Measurements from ENCODE around the gene WNT4.

WNT4 gene

DNA sequence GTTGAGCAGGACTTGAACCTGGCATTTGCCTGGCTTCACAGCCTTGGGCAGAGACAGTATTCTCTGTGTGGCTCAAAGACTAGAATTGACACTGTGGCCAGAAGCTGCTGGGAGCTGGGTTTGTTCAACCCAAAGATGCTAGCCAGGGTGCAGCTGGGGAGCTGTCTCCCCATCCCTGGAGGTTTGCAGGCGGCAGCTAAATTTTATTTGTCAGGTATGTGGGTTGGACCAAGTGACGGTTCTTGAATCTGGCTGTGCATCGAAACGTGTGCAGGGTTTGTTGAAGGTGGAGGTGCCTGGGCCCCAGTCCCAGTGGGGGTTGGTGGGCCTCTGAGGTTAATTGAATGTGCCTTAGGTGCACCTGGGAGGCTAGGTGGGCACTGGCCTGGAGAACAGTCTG lies 11.8 kb downstream of the WNT4 start:
- Histone ChIP-seq H3K27ac (ENCODE audit: insufficient read depth in 1 of 2, low read depth in 1 of 2, low read length in 2 of 2, poor library complexity in 1 of 2, severe bottlenecking in 2 of 2) (no peak overlapping the region), H3K4me3 (ENCODE audit: control insufficient read depth in 1 of 7, extremely low read depth in 1 of 7, insufficient read depth in 4 of 7, low read depth in 2 of 7, low read length in 6 of 7) (no peak overlapping the region), H3K36me3 (ENCODE audit: control insufficient read depth in 4 of 4, insufficient read depth in 4 of 4, low read length in 3 of 4) (no peaks in the 10 kb centered on the region), H3K27me3 (replicated peaks in 2 of 5; ENCODE audit: control insufficient read depth in 4 of 5, insufficient read depth in 5 of 5, low read length in 4 of 5) (peaks cover 0 to 9% (median 3%) of the 10 kb centered on the region in 5 experiments), H3K9me3 (ENCODE audit: control extremely low read depth in 1 of 5, control insufficient read depth in 4 of 5, insufficient read depth in 2 of 5, low read depth in 1 of 5, low read length in 4 of 5) (no peaks in the 10 kb centered on the region), H3K4me1 (ENCODE audit: control extremely low read depth in 1 of 4, control insufficient read depth in 4 of 4, insufficient read depth in 4 of 4, low read length in 3 of 4) (peaks cover 0 to 11% (median 8%) of the 10 kb centered on the region in 4 experiments)
- POLR2A ChIA-PET: no interaction called here
- CTCF ChIA-PET: interaction anchor here (0.9 to 4.8 kb wide), 11 partner anchors 8 to 799 kb away, joined by 3 to 22 read pairs (median 5); no protein-coding TSS in a partner anchor
- no peak for DNase-seq
- WGBS (ENCODE audit: insufficient coverage): 96% methylated on average over 3 of the region's 4 CpGs

DNA sequence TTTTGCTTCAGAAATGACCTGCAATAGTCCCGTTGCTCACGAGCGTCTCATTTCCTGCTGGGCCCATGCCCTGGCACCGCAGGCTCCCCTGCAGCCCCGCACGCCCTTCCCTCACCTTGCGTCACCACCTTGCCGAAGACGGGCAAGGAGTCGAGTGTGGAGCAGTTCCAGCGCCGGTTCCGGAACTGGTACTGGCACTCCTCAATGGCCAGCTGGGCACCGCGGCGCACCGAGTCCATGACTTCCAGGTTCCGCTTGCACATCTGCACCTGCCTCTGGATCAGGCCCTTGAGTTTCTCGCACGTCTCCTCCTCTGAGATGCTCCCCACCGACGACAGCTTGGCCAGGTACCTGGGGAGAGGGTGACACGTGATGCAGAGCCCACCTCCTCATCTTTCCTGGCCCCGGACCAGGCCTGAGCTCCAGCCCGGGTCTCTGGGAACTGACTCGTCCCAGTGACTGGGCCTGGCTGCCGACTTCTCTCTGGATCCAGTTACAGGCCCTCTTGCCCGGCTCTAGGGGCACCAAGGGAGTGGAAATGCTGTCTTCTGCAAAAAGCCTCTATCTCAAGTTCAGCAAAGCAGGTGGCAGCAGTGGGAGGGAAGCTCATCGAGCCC lies 13.3 kb downstream of the WNT4 start:
- H3K4me3 ChIP-seq (ENCODE audit: control insufficient read depth in 1 of 7, extremely low read depth in 1 of 7, insufficient read depth in 4 of 7, low read depth in 2 of 7, low read length in 6 of 7): no peak overlapping the region
- ChIA-PET CTCF (interaction anchor here (0.9 to 4.8 kb wide), 4 partner anchors 11 to 287 kb away, joined by 3 to 22 read pairs (median 7); no protein-coding TSS in a partner anchor), POLR2A (no interaction called here)
- peaks cover 0 to 8% (median 3%) of the 10 kb centered on the region in 5 experiments for H3K27me3 ChIP-seq (replicated peaks in 2 of 5; ENCODE audit: control insufficient read depth in 4 of 5, insufficient read depth in 5 of 5, low read length in 4 of 5)
- H3K9me3 ChIP-seq (ENCODE audit: control extremely low read depth in 1 of 5, control insufficient read depth in 4 of 5, insufficient read depth in 2 of 5, low read depth in 1 of 5, low read length in 4 of 5): no peaks in the 10 kb centered on the region
- 95% methylated on average over 29 of the region's 29 CpGs for WGBS (ENCODE audit: insufficient coverage)
- no peak for DNase-seq
- H3K27ac ChIP-seq (ENCODE audit: insufficient read depth in 1 of 2, low read depth in 1 of 2, low read length in 2 of 2, poor library complexity in 1 of 2, severe bottlenecking in 2 of 2): no peak overlapping the region
- no peaks in the 10 kb centered on the region for H3K36me3 ChIP-seq (ENCODE audit: control insufficient read depth in 4 of 4, insufficient read depth in 4 of 4, low read length in 3 of 4)
- peaks cover 0 to 11% (median 8%) of the 10 kb centered on the region in 4 experiments for H3K4me1 ChIP-seq (ENCODE audit: control extremely low read depth in 1 of 4, control insufficient read depth in 4 of 4, insufficient read depth in 4 of 4, low read length in 3 of 4)

DNA sequence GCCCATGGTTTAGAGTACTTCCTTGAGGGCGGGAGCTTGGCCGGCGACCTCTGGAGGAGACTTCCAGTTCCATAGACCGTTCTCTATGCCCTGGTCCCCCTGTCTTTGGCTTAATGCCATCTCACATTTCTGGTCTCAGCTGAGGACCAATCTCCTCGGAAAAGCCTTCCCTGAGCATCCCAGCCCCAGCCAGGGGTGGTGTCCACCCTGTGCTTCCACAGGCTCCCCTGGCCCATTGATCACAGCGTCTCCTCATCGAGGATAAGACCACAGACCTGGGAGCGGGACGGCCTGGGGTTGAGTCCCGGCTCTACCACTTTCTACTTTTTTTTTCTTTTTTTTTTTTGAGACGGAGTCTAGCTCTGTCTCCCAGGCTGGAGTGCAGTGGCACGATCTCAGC lies 14.5 kb downstream of the WNT4 start:
- WGBS (ENCODE audit: insufficient coverage): 52% methylated on average over 9 of the region's 12 CpGs
- POLR2A ChIA-PET: no interaction called here
- Histone ChIP-seq H3K27me3 (replicated peaks in 2 of 5; ENCODE audit: control insufficient read depth in 4 of 5, insufficient read depth in 5 of 5, low read length in 4 of 5) (peaks cover 0 to 2% (median 0%) of the 10 kb centered on the region in 5 experiments), H3K36me3 (ENCODE audit: control insufficient read depth in 4 of 4, insufficient read depth in 4 of 4, low read length in 3 of 4) (no peaks in the 10 kb centered on the region), H3K4me3 (ENCODE audit: control insufficient read depth in 1 of 7, extremely low read depth in 1 of 7, insufficient read depth in 4 of 7, low read depth in 2 of 7, low read length in 6 of 7) (peak overlapping the region in 2 of 7 experiments; percentile 14 to 28), H3K4me1 (ENCODE audit: control extremely low read depth in 1 of 4, control insufficient read depth in 4 of 4, insufficient read depth in 4 of 4, low read length in 3 of 4) (peaks cover 0 to 10% (median 8%) of the 10 kb centered on the region in 4 experiments), H3K27ac (ENCODE audit: insufficient read depth in 1 of 2, low read depth in 1 of 2, low read length in 2 of 2, poor library complexity in 1 of 2, severe bottlenecking in 2 of 2) (no peak overlapping the region), H3K9me3 (ENCODE audit: control extremely low read depth in 1 of 5, control insufficient read depth in 4 of 5, insufficient read depth in 2 of 5, low read depth in 1 of 5, low read length in 4 of 5) (no peaks in the 10 kb centered on the region)
- CTCF ChIA-PET: interaction anchor here (2.6 to 4.8 kb wide), 2 partner anchors 12 to 288 kb away, joined by 9 to 22 read pairs; no protein-coding TSS in a partner anchor
- DNase-seq: peak in 2 of 3 donors; percentile 14 to 20

DNA sequence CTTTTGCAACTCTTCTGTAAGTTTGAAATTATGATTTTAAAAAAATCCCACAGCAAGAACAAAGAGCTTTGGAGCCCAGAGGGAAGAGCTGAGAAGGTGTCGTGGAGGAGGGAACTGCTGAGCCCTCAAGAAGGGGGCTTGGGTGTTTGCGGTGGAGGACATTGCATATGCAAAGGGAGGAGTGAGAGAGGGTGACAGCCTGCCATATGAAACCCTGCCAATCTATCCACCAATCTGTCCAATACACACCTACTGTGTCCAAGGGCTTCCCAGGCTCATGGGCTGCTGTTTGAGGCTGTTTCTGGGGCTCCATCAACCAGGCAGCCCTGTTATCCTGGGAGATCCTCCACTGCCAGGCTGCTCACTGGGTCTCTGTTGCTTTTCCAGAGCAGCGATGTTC lies 15.2 kb downstream of the WNT4 start:
- DNase-seq: no peak
- H3K4me3 ChIP-seq (ENCODE audit: control insufficient read depth in 1 of 7, extremely low read depth in 1 of 7, insufficient read depth in 4 of 7, low read depth in 2 of 7, low read length in 6 of 7): peak overlapping the region in 1 of 7 experiments; percentile 14
- H3K4me1 ChIP-seq (ENCODE audit: control extremely low read depth in 1 of 4, control insufficient read depth in 4 of 4, insufficient read depth in 4 of 4, low read length in 3 of 4): peaks cover 0 to 10% (median 8%) of the 10 kb centered on the region in 4 experiments
- CTCF ChIA-PET: interaction anchor here (1.9 to 2.6 kb wide), 2 partner anchors 22 to 289 kb away, joined by 4 to 9 read pairs; no protein-coding TSS in a partner anchor
- no peak overlapping the region for H3K27ac ChIP-seq (ENCODE audit: insufficient read depth in 1 of 2, low read depth in 1 of 2, low read length in 2 of 2, poor library complexity in 1 of 2, severe bottlenecking in 2 of 2)
- H3K36me3 ChIP-seq (ENCODE audit: control insufficient read depth in 4 of 4, insufficient read depth in 4 of 4, low read length in 3 of 4): no peaks in the 10 kb centered on the region
- WGBS (ENCODE audit: insufficient coverage): 100% methylated on average over 1 of the region's 3 CpGs
- no peaks in the 10 kb centered on the region for H3K27me3 ChIP-seq (replicated peaks in 2 of 5; ENCODE audit: control insufficient read depth in 4 of 5, insufficient read depth in 5 of 5, low read length in 4 of 5)
- H3K9me3 ChIP-seq (ENCODE audit: control extremely low read depth in 1 of 5, control insufficient read depth in 4 of 5, insufficient read depth in 2 of 5, low read depth in 1 of 5, low read length in 4 of 5): no peaks in the 10 kb centered on the region
- POLR2A ChIA-PET: no interaction called here

DNA sequence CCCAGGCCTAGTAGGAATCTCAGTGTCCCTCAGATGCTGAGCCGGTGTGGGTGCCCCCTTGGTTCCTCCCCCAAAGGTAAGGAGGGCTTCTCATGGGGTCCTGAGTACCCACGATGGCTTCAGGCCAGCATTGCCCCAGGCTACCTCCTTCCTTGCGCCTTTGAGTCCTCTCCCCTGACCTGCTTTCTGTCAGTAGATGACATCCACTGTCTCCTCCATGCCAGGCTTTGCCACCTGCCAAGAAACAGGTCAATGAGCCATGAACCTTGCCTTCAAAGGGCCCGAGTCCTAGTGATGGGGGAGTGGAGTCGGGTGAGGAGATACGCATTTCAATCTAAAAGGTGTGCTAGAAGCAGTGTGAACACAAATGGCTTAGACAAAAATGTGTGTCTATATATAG lies 15.6 kb downstream of the WNT4 start:
- Histone ChIP-seq H3K36me3 (ENCODE audit: control insufficient read depth in 4 of 4, insufficient read depth in 4 of 4, low read length in 3 of 4) (no peaks in the 10 kb centered on the region), H3K4me3 (ENCODE audit: control insufficient read depth in 1 of 7, extremely low read depth in 1 of 7, insufficient read depth in 4 of 7, low read depth in 2 of 7, low read length in 6 of 7) (no peak overlapping the region), H3K4me1 (ENCODE audit: control extremely low read depth in 1 of 4, control insufficient read depth in 4 of 4, insufficient read depth in 4 of 4, low read length in 3 of 4) (peaks cover 0 to 10% (median 8%) of the 10 kb centered on the region in 4 experiments), H3K9me3 (ENCODE audit: control extremely low read depth in 1 of 5, control insufficient read depth in 4 of 5, insufficient read depth in 2 of 5, low read depth in 1 of 5, low read length in 4 of 5) (no peaks in the 10 kb centered on the region), H3K27ac (ENCODE audit: insufficient read depth in 1 of 2, low read depth in 1 of 2, low read length in 2 of 2, poor library complexity in 1 of 2, severe bottlenecking in 2 of 2) (no peak overlapping the region), H3K27me3 (replicated peaks in 2 of 5; ENCODE audit: control insufficient read depth in 4 of 5, insufficient read depth in 5 of 5, low read length in 4 of 5) (no peaks in the 10 kb centered on the region)
- ChIA-PET POLR2A (no interaction called here), CTCF (interaction anchor here (1.9 to 2.6 kb wide), 2 partner anchors 22 to 289 kb away, joined by 4 to 9 read pairs; no protein-coding TSS in a partner anchor)
- 93% methylated on average over 6 of the region's 6 CpGs for WGBS (ENCODE audit: insufficient coverage)
- no peak for DNase-seq

DNA sequence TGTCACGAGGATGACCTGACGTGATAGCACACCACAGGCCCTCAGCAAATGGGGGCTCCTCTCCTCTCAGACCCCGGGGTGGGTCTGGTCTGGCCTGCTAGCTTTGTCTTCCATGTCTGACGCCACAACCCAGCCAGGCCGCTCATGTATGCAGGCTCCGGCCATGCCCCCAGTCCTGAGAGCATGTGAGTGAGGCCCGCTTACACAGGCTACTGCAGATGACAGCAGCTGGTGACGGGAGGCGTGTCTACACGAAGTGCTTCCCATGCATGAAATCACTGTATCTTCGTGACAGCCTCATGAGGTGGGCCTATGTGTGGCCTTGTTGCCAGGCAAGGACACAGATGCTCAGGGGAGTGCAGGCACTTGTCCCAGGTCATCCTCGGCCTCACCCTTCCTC lies 16.4 kb downstream of the WNT4 start:
- POLR2A ChIA-PET: no interaction called here
- no peak for DNase-seq
- WGBS (ENCODE audit: insufficient coverage): 99% methylated on average over 10 of the region's 12 CpGs
- H3K36me3 ChIP-seq (ENCODE audit: control insufficient read depth in 4 of 4, insufficient read depth in 4 of 4, low read length in 3 of 4): no peaks in the 10 kb centered on the region
- H3K4me3 ChIP-seq (ENCODE audit: control insufficient read depth in 1 of 7, extremely low read depth in 1 of 7, insufficient read depth in 4 of 7, low read depth in 2 of 7, low read length in 6 of 7): no peak overlapping the region
- CTCF ChIA-PET: interaction anchor here (1.3 to 1.9 kb wide), 2 partner anchors 21 to 515 kb away, joined by 4 read pairs; no protein-coding TSS in a partner anchor
- peaks cover 0 to 10% (median 8%) of the 10 kb centered on the region in 4 experiments for H3K4me1 ChIP-seq (ENCODE audit: control extremely low read depth in 1 of 4, control insufficient read depth in 4 of 4, insufficient read depth in 4 of 4, low read length in 3 of 4)
- H3K9me3 ChIP-seq (ENCODE audit: control extremely low read depth in 1 of 5, control insufficient read depth in 4 of 5, insufficient read depth in 2 of 5, low read depth in 1 of 5, low read length in 4 of 5): no peaks in the 10 kb centered on the region
- H3K27ac ChIP-seq (ENCODE audit: insufficient read depth in 1 of 2, low read depth in 1 of 2, low read length in 2 of 2, poor library complexity in 1 of 2, severe bottlenecking in 2 of 2): no peak overlapping the region
- no peaks in the 10 kb centered on the region for H3K27me3 ChIP-seq (replicated peaks in 2 of 5; ENCODE audit: control insufficient read depth in 4 of 5, insufficient read depth in 5 of 5, low read length in 4 of 5)

DNA sequence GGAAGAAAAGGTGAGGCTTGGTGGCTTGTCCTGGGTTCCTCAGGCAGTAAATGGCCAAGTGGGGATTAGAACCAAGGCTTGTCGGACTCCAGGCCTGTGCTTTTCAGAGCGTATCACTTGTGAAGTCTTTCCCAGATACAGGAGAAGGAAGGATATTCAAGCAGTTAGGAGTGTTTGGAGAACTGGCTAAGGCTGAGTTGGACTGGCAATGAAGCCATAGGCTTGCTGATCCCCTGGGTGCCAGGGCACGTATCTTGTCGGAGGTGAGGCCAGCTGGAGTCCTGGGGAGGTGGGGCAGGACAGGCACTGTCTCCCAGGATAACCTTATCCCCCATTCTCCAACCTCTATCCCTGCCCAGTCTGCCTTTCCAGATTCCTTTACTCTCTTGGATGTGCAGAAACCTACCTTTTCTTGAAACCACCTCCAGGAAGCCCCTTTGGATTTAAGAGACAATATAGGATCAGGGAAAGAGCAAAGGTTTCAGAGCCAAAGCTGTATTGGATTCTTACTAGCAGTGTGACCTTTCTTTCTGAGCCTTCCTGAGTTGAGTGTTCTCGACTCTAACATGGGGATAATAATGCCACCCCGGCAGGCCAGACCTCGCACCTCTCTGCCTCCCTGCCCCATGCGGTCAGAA lies 18.2 kb downstream of the WNT4 start:
- Histone ChIP-seq H3K9me3 (ENCODE audit: control extremely low read depth in 1 of 5, control insufficient read depth in 4 of 5, insufficient read depth in 2 of 5, low read depth in 1 of 5, low read length in 4 of 5) (no peaks in the 10 kb centered on the region), H3K4me3 (ENCODE audit: control insufficient read depth in 1 of 7, extremely low read depth in 1 of 7, insufficient read depth in 4 of 7, low read depth in 2 of 7, low read length in 6 of 7) (no peak overlapping the region), H3K27me3 (replicated peaks in 2 of 5; ENCODE audit: control insufficient read depth in 4 of 5, insufficient read depth in 5 of 5, low read length in 4 of 5) (no peaks in the 10 kb centered on the region), H3K4me1 (ENCODE audit: control extremely low read depth in 1 of 4, control insufficient read depth in 4 of 4, insufficient read depth in 4 of 4, low read length in 3 of 4) (peaks cover 0 to 10% (median 8%) of the 10 kb centered on the region in 4 experiments), H3K36me3 (ENCODE audit: control insufficient read depth in 4 of 4, insufficient read depth in 4 of 4, low read length in 3 of 4) (peaks cover 0 to 13% (median 3%) of the 10 kb centered on the region in 4 experiments), H3K27ac (ENCODE audit: insufficient read depth in 1 of 2, low read depth in 1 of 2, low read length in 2 of 2, poor library complexity in 1 of 2, severe bottlenecking in 2 of 2) (no peak overlapping the region)
- DNase-seq: no peak
- ChIA-PET POLR2A (no interaction called here), CTCF (no interaction called here)
- 96% methylated on average over 8 of the region's 8 CpGs for WGBS (ENCODE audit: insufficient coverage)

Data from common myeloid progenitor, CD34-positive (primary cell).